ENCODE results near the gene SIGMAR1.

GRCh38 chr9:34611811-34612787, 25.5 kb downstream of the SIGMAR1 start, which contains the start of gene RPP25L:
- TF ChIP-seq CTCF (IDR thresholded peaks at IDR 0.05; ENCODE audit: low read length) (no peak), EZH2 (IDR thresholded peaks at IDR 0.05; ENCODE audit: borderline replicate concordance, low read length) (no peak)
